NOMO-1 (cell line): Measurements from ENCODE around the gene EPB41L4B.
A peak's percentile ranks its signal among the peaks of the same experiment; 100 is the strongest.
"Not testable (repeated sequence)": the region's sequence is repeated elsewhere in the genome, so short reads cannot be mapped to it uniquely, and the experiment has no call there.

Experiments used
- DNase-seq, 2 experiments: peaks; one replicate each; lab custom pipeline; 2025; ENCODE audit not compliant: unreplicated experiment in 2 of 2; lab: John Stamatoyannopoulos, UW

EPB41L4B gene

GRCh38 chr9:109248133-109248581, 72.7 kb downstream of the EPB41L4B start:
- DNase-seq: no peak

DNA sequence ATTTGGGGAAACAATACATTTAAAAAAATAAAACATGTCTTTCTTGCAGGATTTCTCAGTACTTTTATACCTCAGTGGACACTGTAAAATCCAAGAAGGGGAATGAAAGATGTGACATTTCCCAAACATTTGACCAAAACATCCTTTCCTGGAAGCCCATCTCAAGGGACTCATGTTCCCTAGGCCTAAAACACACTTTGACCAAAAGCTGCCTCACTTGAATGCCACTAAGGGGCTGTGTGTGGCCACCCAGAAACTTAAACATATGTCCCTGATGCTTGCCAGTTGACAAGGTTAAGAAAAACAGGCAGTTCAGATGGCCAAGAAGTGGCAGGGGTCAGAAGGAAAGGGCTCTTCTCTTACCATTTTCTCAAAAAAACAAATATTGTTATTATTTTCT, 73.6 kb downstream of the EPB41L4B start:
- DNase-seq: no peak

DNA sequence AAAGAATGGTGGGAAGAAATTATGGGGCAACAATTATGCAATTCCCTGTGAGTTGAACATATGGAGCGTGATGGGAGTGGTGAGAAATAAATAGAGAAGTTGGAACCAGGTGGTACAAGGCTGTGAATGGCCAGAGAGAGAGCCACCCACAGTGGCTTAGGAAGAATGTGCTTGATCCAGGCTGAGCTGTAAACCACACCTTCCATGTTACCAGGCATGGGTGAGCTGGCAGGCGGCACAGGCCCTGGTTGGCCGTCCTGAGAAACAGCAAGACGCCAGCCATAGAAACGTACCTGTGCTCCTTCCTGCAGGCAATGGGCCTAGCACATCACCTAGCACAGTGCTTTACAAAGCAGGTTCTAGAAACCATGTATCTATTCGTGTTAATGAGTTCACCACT, 74.3 kb downstream of the EPB41L4B start:
- DNase-seq: no peak

DNA sequence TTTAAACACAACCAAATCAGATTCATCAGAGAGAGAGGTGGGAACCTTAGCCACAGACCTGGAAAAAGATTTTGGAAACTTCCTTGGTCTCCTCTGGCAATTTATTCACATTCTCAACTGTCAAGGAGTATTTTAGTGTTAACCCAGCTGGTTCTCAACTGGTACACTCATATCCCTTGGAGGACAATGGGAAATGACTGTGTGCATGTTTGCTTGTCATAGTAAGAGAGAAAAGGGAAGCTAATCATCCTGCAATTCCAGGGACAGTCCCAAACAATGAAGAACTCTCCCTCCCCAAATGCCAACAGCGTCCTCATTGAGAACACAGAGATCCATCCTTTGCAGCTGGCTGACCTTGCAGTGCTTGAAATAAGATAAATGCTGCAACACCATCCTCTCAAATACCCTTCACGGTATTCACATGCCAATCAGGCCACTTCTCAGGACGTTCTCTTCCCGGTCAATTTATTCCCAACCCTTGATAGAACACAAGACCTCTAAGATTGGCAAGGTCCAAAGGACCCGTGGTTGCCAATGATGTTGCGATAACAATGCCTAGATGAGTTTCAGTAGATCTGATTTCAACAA, 75.5 kb downstream of the EPB41L4B start:
- no peak for DNase-seq

DNA sequence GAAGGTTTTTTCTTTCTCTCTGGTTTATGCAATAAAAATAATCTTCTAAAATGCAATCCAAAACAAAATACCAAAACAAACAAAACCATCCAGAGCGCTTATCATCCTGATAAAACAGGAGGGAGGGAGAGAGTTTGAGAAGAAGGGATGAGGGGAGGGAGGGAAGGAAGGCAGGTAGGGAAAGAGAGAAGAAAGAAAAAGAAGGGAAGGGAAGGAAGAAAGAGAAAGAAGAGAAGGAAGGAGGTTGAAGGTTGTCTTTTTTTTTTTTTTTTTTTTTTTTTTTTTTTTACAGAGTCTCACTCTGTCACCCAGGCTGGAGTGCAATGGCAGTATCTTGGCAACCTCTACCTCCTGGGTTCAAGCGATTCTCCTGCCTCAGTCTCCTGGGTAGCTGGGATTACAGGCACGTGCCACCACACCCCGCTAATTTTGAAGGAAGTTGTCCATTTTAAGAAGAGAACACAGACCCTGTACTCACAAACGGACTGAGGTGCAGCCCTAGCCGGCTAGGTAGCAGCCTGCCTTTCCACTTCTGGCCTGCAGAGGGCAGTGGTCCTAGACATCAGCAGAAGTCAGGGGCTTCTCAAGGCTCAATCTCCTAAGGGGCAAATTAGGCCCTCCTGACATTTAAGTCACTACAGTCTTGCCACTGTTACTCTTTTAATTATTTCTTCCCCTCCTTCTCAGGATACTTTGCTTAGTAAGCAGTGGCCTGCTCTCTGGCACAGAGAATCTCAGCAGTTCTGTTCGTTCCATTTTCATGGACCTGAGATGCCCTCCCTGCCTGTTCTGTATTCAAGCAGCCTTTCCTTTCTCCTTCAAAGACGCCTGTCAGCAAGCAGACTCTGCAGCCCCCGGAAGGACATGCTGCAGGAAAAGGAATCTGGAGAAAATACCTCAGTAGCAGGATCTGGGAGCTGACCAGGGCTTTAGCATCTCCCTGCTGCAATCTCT, 76.4 kb downstream of the EPB41L4B start:
- peak; percentile 37 to 51 for DNase-seq

GRCh38 chr9:109242741-109243140, 78.1 kb downstream of the EPB41L4B start:
- no peak for DNase-seq

- DNase-seq: no peak
Measured at GRCh38 chr9:109242014-109242413, 78.8 kb downstream of the EPB41L4B start.

DNA sequence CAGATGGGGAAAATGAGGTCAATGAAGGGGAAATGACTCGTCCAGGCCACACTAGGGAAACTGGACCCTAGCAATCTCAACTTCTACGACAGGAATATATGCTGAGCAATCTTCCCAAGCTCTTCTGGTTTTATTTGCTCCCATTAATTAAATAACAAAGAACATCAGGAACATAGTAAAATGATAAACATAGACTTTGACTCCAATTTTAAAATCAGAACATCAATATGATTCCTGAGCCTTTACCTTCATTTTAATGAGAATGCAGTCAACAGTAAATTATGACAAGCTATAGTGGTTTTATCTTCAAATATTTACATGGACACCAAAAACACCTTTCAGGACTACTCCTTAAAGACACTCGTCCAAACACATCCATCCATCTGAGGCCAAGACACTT, 79.7 kb downstream of the EPB41L4B start:
- no peak for DNase-seq

DNA sequence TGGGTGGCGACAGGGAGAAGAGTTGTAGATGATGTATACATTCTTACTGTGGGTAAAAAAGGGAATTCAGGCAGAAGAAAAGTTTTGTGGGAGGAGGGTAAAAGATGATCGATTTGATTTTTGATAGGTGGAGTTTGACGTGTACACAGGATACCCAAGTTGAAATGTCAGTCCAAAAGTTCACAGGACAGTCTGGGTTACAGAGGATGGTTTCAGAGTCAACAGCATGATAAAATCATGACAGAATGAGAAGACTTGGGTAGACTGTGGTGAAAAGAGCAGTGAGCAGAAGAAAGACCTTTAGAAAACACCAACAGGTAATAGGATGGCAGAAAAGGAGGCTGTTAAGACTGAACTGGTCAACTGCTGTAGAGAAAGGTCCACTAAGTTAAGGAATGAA, 81.6 kb downstream of the EPB41L4B start:
- no peak for DNase-seq

DNA sequence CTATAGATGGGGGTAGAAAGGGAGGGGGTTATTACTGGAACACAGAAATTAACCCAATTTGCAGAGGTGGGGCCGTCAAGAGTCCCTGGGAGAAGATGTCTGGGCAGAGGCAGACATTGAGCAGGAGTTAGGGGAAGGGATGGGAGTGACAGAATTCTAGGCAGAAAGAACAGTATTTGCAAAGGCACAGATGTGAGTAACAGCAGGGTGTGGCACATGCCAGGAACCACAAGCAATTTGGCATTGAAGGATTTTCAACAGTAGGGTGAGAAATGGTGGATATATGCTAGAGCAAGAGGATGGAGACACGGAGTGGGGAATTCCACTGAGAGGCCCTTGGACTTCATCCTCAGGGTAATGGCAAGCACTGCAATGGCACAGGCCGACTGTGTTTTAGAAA, 82.2 kb downstream of the EPB41L4B start:
- no peak for DNase-seq

DNA sequence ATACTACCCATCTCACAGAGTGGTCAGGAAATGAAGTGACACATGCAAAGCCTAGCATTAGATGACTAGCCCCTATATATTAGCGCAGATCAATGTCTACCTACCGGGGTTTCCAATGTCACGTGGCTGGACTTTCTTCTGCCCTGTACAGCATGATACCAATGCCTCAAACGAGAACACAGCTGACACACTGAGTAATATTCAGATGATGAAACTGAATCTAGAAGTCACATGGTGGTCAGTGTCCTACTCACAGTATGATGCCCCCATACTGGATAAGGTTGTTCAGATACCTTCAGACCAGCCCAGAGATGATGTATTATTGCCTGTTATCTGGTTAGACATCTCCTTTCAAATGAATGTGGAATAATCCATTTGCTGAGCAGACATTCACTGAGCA, 82.7 kb downstream of the EPB41L4B start:
- no peak for DNase-seq

- no peak for DNase-seq
Measured at GRCh38 chr9:109232449-109233237, 88.2 kb downstream of the EPB41L4B start.

GRCh38 chr9:109231593-109231992, 89.3 kb downstream of the EPB41L4B start:
- DNase-seq: no peak

- no peak for DNase-seq
Measured at GRCh38 chr9:109230277-109230676, 90.6 kb downstream of the EPB41L4B start.

- no peak for DNase-seq
Measured at GRCh38 chr9:109229682-109230081, 91.2 kb downstream of the EPB41L4B start.

- no peak for DNase-seq
Measured at GRCh38 chr9:109228093-109228642, 92.7 kb downstream of the EPB41L4B start.

DNA sequence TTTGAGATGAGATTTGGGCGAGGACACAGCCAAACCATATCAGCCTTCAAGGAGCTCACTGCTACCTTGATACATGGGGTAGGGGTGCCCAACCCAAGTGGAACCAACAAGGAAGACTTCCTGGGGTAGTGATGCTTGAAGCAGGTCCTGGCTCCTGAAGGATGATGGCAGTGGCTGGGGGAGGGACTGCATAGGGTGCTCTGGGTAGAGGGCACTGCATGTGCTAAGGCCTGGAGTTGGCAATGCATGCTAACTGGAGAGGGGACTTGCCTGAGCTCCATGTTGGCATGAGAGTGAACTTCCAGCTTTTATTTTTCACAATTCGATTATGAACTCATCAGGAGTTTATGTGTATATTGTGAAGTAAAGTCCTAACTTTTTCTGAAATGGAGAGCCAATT, 95.2 kb downstream of the EPB41L4B start:
- DNase-seq: no peak

GRCh38 chr9:109224751-109225150, 96.1 kb downstream of the EPB41L4B start:
- no peak for DNase-seq

- DNase-seq: not testable (repeated sequence)
Measured at GRCh38 chr9:109218242-109218641, 102.6 kb downstream of the EPB41L4B start.

- DNase-seq: no peak
Measured at GRCh38 chr9:109214414-109214813, 106.4 kb downstream of the EPB41L4B start.
